Measurements from ENCODE around the gene ARHGAP42.

The ARHGAP42 gene

DNA sequence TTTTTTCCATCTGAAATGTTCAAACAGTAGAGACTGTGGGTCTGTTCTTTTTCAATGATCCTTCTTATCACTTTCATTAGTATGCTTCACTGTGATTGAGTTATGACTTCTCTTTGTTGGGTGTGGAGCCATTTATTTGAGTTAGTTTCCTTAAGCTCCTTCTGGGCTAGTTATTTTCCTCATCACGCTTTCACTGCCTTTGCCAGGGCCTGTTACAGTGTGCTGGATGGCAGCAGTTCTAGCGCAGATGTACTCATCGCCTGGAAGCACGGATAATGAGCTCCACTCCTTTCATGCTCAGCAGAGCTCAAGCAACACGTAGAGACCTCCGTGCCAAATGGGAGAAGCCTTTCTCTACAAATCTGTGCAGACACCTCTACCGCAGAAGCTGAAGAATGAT lies 7.0 kb upstream of the ARHGAP42 start:
- H4K20me1 ChIP-seq (ENCODE audit: control insufficient read depth, insufficient read depth, low read depth, low read length), result no peaks in the 10 kb centered on the region
- H3K9me3 ChIP-seq (ENCODE audit: control insufficient read depth, insufficient read depth, low read length), result no peaks in the 10 kb centered on the region
- H3K79me2 ChIP-seq (ENCODE audit: control insufficient read depth, low read length), result no peaks in the 10 kb centered on the region
- no peaks in the 10 kb centered on the region for H3K36me3 ChIP-seq (ENCODE audit: control insufficient read depth, low read length)
- no peak overlapping the region for H3K4me2 ChIP-seq (ENCODE audit: low read length)
- no peak overlapping the region for H3K4me3 ChIP-seq (ENCODE audit: low read length)
- no peaks in the 10 kb centered on the region for H3K27me3 ChIP-seq (ENCODE audit: control insufficient read depth, low read length)
- TF ChIP-seq, protein P1, sequence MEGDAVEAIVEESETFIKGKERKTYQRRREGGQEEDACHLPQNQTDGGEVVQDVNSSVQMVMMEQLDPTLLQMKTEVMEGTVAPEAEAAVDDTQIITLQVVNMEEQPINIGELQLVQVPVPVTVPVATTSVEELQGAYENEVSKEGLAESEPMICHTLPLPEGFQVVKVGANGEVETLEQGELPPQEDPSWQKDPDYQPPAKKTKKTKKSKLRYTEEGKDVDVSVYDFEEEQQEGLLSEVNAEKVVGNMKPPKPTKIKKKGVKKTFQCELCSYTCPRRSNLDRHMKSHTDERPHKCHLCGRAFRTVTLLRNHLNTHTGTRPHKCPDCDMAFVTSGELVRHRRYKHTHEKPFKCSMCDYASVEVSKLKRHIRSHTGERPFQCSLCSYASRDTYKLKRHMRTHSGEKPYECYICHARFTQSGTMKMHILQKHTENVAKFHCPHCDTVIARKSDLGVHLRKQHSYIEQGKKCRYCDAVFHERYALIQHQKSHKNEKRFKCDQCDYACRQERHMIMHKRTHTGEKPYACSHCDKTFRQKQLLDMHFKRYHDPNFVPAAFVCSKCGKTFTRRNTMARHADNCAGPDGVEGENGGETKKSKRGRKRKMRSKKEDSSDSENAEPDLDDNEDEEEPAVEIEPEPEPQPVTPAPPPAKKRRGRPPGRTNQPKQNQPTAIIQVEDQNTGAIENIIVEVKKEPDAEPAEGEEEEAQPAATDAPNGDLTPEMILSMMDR (IDR thresholded peaks at IDR 0.05; ENCODE audit: low read depth, low read length, poor library complexity, severe bottlenecking), result no peak
- no peak for TF ChIP-seq EZH2phosphoT487 (IDR thresholded peaks at IDR 0.05; ENCODE audit: borderline replicate concordance, low read length)
- H3K27ac ChIP-seq (ENCODE audit: low read depth, low read length), result no peak overlapping the region
- no peaks in the 10 kb centered on the region; the same call in 1 of the 2 replicates for H3F3A ChIP-seq (ENCODE audit: control insufficient read depth, insufficient read depth)
- no peaks in the 10 kb centered on the region for H3K9me2 ChIP-seq (replicated peaks; ENCODE audit: control insufficient read depth, low read length)
- H3K4me1 ChIP-seq (ENCODE audit: control insufficient read depth, low read length), result peaks cover 37% of the 10 kb centered on the region

DNA sequence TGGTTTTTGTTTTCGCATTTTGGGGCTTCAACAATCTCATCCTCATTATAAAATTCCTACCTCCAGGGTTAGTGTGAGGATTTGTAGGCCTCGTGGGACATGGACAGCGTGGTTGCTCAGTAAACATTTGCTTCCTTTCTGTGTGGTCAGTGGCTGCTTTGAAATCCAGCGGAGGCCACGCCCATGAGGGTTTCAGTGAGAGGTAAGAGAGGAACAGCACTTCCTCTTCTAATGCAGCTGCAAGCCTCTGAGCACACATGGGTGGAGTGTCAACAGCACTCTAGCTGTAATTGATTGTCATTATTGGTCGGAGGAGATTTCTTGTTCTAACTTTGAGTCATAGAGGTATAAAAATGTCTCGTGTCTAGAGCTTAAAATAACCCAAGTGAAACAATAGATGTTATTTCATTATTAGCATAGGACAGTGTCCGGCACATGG lies 6.0 kb upstream of the ARHGAP42 start:
- Histone ChIP-seq H3K36me3 (ENCODE audit: control insufficient read depth, low read length) (no peaks in the 10 kb centered on the region), H3K4me1 (ENCODE audit: control insufficient read depth, low read length) (peaks cover 47% of the 10 kb centered on the region), H3K79me2 (ENCODE audit: control insufficient read depth, low read length) (no peaks in the 10 kb centered on the region), H3F3A (ENCODE audit: control insufficient read depth, insufficient read depth) (peaks cover 2% of the 10 kb centered on the region; the same call in 1 of the 2 replicates), H3K9me3 (ENCODE audit: control insufficient read depth, insufficient read depth, low read length) (no peaks in the 10 kb centered on the region), H3K9me2 (replicated peaks; ENCODE audit: control insufficient read depth, low read length) (no peaks in the 10 kb centered on the region), H3K27me3 (ENCODE audit: control insufficient read depth, low read length) (no peaks in the 10 kb centered on the region), H3K27ac (ENCODE audit: low read depth, low read length) (peak overlapping the region; percentile 55), H3K4me3 (ENCODE audit: low read length) (peak overlapping the region; percentile 45), H3K4me2 (ENCODE audit: low read length) (peak overlapping the region; percentile 60), H4K20me1 (ENCODE audit: control insufficient read depth, insufficient read depth, low read depth, low read length) (no peaks in the 10 kb centered on the region)
- TF ChIP-seq EZH2phosphoT487 (IDR thresholded peaks at IDR 0.05; ENCODE audit: borderline replicate concordance, low read length), result no peak
- TF ChIP-seq, protein P1 (IDR thresholded peaks at IDR 0.05; ENCODE audit: low read depth, low read length, poor library complexity, severe bottlenecking), result no peak

DNA sequence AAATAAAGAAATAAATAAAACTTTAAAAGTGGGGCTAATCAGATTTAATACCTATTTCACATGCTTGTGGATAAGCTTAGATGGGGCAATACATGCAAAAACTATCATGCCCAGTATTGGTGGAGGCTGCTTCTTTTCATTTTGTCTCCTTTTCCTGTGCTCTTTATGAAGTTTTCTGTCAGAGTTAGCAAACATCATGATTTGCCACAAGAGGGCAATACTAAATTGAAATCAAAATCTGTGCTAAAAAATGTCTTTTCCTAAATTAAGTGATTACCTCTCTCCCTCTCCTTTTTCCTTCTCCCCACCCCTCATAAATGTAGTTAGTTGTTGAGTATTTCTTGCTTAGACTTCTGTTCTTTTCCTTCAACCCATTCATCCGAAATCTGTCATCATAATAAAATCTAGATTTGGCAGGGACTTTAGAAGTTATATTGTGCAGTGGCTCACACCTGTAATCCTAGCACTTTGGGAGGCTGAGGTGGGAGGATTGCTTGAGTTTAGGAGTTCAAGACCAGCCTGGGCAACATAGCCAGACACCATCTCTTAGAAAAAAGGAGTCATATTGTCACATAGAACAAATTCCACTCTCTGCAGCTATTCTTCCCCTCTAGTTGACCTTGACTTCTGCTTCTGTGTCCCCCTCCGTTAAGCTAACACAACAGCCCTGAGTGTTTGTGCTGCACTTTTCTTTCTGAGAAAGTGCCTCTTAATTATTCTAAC lies 4.7 kb upstream of the ARHGAP42 start:
- H3F3A ChIP-seq (ENCODE audit: control insufficient read depth, insufficient read depth), result peaks cover 8% of the 10 kb centered on the region
- no peak overlapping the region for H3K4me2 ChIP-seq (ENCODE audit: low read length)
- no peak for TF ChIP-seq EZH2phosphoT487 (IDR thresholded peaks at IDR 0.05; ENCODE audit: borderline replicate concordance, low read length)
- TF ChIP-seq, protein P1 (IDR thresholded peaks at IDR 0.05; ENCODE audit: low read depth, low read length, poor library complexity, severe bottlenecking), result peak; percentile 55

More for the DNA sequence above, 4.7 kb upstream of the ARHGAP42 start:
- Histone ChIP-seq H3K27me3 (ENCODE audit: control insufficient read depth, low read length) (no peaks in the 10 kb centered on the region), H4K20me1 (ENCODE audit: control insufficient read depth, insufficient read depth, low read depth, low read length) (no peaks in the 10 kb centered on the region), H3K4me3 (ENCODE audit: low read length) (no peak overlapping the region), H3K9me3 (ENCODE audit: control insufficient read depth, insufficient read depth, low read length) (no peaks in the 10 kb centered on the region), H3K9me2 (replicated peaks; ENCODE audit: control insufficient read depth, low read length) (no peaks in the 10 kb centered on the region), H3K4me1 (ENCODE audit: control insufficient read depth, low read length) (peaks cover 55% of the 10 kb centered on the region), H3K27ac (ENCODE audit: low read depth, low read length) (no peak overlapping the region), H3K79me2 (ENCODE audit: control insufficient read depth, low read length) (no peaks in the 10 kb centered on the region), H3K36me3 (ENCODE audit: control insufficient read depth, low read length) (no peaks in the 10 kb centered on the region)
